VCaP (cell line): ENCODE measurements around the gene PCSK5.
A peak's percentile ranks its signal among the peaks of the same experiment; 100 is the strongest.
"Not testable (repeated sequence)": the region's sequence is repeated elsewhere in the genome, so short reads cannot be mapped to it uniquely, and the experiment has no call there.

Experiments
- H3K27ac ChIP-seq: fragments of 450-650 bp; 2 replicates; pipeline ENCODE4 v1.5.1; 2017
- TF ChIP-seq, protein P1 (sequence below): fragments of 450-650 bp; conservative IDR thresholded peaks from 2 replicates; pipeline ENCODE4 v1.5.1; 2017; ENCODE audit warnings: mild to moderate bottlenecking, moderate library complexity

The PCSK5 gene

GRCh38 chr9:75855509-75855908, 35.0 kb upstream of the PCSK5 start:
- H3K27ac ChIP-seq, result no peak overlapping the region
- TF ChIP-seq, protein P1, sequence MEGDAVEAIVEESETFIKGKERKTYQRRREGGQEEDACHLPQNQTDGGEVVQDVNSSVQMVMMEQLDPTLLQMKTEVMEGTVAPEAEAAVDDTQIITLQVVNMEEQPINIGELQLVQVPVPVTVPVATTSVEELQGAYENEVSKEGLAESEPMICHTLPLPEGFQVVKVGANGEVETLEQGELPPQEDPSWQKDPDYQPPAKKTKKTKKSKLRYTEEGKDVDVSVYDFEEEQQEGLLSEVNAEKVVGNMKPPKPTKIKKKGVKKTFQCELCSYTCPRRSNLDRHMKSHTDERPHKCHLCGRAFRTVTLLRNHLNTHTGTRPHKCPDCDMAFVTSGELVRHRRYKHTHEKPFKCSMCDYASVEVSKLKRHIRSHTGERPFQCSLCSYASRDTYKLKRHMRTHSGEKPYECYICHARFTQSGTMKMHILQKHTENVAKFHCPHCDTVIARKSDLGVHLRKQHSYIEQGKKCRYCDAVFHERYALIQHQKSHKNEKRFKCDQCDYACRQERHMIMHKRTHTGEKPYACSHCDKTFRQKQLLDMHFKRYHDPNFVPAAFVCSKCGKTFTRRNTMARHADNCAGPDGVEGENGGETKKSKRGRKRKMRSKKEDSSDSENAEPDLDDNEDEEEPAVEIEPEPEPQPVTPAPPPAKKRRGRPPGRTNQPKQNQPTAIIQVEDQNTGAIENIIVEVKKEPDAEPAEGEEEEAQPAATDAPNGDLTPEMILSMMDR, result peak; percentile 77

DNA sequence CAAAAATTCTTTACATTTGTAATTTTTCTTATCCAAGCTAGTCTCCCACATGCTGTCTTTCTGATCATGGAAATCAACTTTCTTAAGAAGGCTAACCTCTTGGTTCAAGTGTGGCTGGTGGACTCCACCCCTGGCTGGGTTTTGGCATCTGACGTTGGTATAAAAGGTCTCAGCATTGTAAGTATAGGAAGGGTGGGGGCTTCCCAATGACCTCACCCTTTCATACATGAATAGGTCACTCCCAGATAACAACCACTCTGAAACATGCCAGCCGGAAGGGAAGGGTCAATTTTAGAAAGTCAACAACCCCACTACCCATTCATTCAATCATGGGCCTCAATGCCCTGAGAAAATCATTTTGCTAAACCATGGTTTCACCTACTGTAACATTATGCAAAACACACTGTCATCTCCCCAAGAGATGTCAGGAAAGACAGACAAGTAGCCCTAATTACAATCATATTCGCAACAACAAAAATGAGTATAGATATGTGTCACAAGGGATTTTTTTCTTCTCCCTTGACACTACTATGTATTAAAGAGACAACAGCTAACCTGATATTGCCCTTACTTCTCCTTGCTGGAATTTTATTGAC, 31.9 kb upstream of the PCSK5 start:
- H3K27ac ChIP-seq, result no peak overlapping the region
- TF ChIP-seq, protein P1, result no peak

DNA sequence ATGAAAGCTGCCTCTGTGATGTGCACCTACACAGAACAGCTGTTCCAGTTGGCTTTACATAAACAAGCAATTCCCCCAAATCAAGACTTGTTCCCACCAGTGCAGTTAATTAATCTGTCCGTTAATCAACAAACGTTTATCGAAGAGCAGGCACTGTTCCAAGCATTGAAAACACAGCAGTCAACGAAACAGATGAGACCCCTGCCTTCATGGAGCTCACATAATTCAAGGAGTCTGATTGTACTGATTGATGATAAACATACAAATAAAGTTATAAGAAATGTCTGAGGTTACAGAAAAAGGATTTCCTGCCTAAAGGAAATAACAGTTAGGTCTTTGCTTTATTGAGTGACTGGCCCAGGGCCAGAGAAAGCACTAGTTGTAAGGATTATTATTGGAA, 26.2 kb upstream of the PCSK5 start:
- TF ChIP-seq, protein P1, result no peak
- H3K27ac ChIP-seq, result no peak overlapping the region

DNA sequence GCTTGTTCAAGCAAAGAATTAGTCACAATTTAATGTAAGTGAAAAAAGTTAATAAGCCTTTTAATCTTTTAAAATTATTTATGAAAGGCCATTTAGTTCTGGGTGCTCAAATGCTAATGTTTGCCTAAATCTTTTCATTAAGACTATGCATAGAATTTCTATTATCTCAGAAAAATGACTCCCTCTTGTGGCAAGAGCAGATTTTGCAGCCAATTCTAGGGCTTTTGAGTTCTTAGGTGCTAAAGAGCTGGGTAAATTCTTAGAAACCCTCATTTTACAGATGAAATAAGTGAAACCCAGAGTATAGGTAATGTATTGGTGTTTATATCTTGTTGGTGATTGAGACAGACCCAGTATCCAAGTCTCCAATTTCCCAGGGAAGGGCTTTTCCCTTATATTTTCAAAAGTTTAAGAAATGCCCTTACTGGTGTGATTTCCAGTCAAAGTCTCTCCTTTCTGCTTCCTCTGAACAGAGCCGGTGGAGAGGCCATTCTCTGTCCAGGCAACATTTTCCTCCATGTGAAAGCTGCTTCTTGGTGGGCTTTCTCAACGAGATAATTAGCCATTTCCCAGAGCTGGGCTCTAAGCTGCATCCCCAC, 24.1 kb upstream of the PCSK5 start:
- no peak overlapping the region for H3K27ac ChIP-seq
- TF ChIP-seq, protein P1, result peak; percentile 87

DNA sequence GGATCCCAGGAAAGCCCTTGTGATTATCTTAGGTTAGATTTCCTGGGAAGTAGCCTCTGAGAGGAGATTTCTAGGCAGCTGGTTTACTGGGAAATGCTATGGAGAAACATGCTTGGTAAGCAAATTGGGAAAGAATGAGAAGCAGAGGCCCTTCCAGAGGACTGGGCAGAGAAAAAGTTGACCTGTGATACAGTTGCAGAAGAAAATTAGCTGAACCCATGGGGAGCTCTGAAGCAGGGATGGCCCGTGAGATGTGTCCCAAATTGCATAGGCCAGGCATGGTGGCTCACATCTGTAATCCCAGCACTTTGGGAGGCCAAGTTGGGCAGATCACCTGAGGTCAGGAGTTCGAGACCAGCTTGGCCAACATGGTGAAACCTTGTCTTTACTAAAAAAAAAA, 21.9 kb upstream of the PCSK5 start:
- not testable (repeated sequence) for H3K27ac ChIP-seq

- H3K27ac ChIP-seq, result no peak overlapping the region
- TF ChIP-seq, protein P1, result no peak
These were observed 21.2 kb upstream of the PCSK5 start for GRCh38 chr9:75869236-75869635.

DNA sequence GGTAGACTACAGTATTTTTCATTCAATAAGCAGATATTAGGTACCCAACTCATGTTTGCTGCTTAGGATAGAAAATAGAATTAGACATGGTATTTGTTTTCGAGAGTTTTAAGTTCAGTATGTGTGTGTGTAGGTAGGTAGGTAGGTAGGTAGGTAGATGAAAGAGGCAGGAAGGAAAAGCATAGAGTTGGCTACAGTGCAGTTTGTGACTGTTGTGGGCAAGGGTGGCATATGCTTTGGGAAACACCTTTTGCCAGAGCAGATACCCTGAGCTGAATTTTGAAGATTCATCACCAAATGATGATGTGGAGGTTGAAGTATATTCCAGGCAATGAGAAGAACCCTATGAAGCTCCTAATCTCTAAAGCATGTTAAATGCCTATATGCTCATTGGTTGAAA, 20.0 kb upstream of the PCSK5 start:
- TF ChIP-seq, protein P1, result no peak
- no peak overlapping the region for H3K27ac ChIP-seq

DNA sequence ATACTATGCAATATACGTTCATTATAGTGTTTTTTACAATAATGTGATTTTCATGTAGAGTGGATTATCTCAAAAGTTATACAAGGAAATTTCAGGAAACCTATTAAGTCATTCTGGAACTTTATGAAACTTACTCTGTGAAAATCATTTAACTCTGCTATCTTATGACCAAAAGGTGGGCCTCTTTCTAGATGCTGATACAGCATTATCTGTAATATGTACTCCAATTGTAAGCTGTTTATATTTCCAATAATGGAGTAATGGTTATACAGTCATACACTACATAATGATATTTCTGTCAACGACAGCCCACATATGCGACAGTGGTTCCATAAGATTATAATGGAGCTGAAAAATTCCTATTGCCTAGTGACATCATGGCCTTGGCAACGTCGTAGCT, 18.8 kb upstream of the PCSK5 start:
- no peak overlapping the region for H3K27ac ChIP-seq
- TF ChIP-seq, protein P1, result no peak
